ENCODE measurements around the gene IL1R2.

The IL1R2 gene

GRCh38 chr2:102033031-102033749, 41.4 kb downstream of the IL1R2 start:
- TF ChIP-seq, protein P1, sequence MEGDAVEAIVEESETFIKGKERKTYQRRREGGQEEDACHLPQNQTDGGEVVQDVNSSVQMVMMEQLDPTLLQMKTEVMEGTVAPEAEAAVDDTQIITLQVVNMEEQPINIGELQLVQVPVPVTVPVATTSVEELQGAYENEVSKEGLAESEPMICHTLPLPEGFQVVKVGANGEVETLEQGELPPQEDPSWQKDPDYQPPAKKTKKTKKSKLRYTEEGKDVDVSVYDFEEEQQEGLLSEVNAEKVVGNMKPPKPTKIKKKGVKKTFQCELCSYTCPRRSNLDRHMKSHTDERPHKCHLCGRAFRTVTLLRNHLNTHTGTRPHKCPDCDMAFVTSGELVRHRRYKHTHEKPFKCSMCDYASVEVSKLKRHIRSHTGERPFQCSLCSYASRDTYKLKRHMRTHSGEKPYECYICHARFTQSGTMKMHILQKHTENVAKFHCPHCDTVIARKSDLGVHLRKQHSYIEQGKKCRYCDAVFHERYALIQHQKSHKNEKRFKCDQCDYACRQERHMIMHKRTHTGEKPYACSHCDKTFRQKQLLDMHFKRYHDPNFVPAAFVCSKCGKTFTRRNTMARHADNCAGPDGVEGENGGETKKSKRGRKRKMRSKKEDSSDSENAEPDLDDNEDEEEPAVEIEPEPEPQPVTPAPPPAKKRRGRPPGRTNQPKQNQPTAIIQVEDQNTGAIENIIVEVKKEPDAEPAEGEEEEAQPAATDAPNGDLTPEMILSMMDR (IDR thresholded peaks at IDR 0.05; ENCODE audit: borderline replicate concordance, control extremely low read depth, extremely low read depth, insufficient read depth, missing control alignments), result no peak
- no peak for DNase-seq (ENCODE audit: low spot score)
- in situ Hi-C loops (cut with MboI; ENCODE audit: low sequenced_read_pairs, unreplicated experiment), result no loop called here

GRCh38 chr2:102033750-102034682, 42.3 kb downstream of the IL1R2 start:
- TF ChIP-seq, protein P1 (IDR thresholded peaks at IDR 0.05; ENCODE audit: borderline replicate concordance, control extremely low read depth, extremely low read depth, insufficient read depth, missing control alignments), result no peak
- DNase-seq (ENCODE audit: low spot score), result no peak
- in situ Hi-C loops (cut with MboI; ENCODE audit: low sequenced_read_pairs, unreplicated experiment), result no loop called here

DNA sequence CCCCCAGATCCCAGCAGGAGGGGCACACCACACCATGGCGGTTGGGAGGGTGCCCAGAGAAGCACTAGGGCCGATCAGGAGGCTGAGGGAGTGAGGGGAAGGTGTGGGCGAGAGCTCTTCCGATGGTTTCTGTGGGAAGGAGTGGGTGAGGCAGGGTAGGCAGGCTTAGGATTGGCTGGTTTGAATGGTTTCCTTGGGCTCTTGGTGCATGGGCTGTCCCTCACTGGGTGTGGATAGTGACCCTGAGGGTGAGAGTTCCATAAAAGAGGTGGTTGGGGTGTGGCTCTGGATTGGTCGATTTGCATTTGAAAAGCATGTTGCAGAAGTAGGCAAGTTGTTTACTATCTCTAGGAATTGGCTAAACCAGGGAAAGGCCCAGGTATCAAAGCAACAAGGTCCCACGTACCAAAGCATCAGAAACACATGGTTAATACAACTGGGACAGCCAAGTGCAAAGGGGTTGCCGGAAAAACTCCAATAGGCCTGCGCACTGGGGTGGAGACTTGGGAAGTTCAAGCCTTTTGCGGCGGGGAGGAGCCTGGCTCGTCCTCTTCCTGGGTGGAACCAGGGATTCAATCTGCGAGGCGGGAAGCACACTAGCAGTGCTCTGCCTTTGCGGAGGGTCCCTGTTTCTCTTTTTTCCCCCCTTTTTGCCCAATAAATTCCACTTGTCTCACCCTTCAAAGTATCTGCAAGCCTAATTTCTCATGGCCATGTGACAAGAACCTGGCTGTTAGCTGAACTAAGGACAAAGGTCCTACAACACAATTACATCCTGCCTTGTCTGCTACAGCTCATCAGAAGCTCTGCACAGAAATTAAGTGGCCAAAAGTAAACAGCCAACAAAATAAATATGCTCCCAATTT, 43.2 kb downstream of the IL1R2 start:
- TF ChIP-seq, protein P1 (IDR thresholded peaks at IDR 0.05; ENCODE audit: borderline replicate concordance, control extremely low read depth, extremely low read depth, insufficient read depth, missing control alignments), result no peak
- no peak for DNase-seq (ENCODE audit: low spot score)
- in situ Hi-C loops (cut with MboI; ENCODE audit: low sequenced_read_pairs, unreplicated experiment), result no loop called here

GRCh38 chr2:102037681-102038080, 45.9 kb downstream of the IL1R2 start:
- in situ Hi-C loops (cut with MboI; ENCODE audit: low sequenced_read_pairs, unreplicated experiment), result no loop called here
- TF ChIP-seq, protein P1 (IDR thresholded peaks at IDR 0.05; ENCODE audit: borderline replicate concordance, control extremely low read depth, extremely low read depth, insufficient read depth, missing control alignments), result no peak
- DNase-seq (ENCODE audit: low spot score), result no peak

DNA sequence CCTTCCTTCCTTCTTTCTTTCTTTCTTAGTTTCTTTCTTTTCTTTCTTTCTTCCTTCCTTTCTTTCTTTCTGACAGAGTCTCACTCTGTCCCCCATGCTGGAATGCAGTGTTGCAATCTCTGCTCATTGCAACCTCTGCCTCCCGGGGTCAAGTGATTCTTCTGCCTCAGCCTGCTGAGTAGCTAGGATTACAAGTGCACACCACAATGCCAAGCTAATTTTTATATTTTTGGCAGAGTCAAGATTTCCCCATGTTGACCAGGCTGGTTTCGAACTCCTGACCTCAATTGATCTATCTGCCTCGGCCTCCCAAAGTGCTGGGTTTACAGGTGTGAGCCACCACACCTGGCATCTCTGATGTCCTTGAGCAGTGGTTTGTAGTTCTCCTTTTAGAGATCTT, 48.5 kb downstream of the IL1R2 start:
- TF ChIP-seq, protein P1 (IDR thresholded peaks at IDR 0.05; ENCODE audit: borderline replicate concordance, control extremely low read depth, extremely low read depth, insufficient read depth, missing control alignments), result no peak
- in situ Hi-C loops (cut with MboI; ENCODE audit: low sequenced_read_pairs, unreplicated experiment), result no loop called here
- no peak for DNase-seq (ENCODE audit: low spot score)

DNA sequence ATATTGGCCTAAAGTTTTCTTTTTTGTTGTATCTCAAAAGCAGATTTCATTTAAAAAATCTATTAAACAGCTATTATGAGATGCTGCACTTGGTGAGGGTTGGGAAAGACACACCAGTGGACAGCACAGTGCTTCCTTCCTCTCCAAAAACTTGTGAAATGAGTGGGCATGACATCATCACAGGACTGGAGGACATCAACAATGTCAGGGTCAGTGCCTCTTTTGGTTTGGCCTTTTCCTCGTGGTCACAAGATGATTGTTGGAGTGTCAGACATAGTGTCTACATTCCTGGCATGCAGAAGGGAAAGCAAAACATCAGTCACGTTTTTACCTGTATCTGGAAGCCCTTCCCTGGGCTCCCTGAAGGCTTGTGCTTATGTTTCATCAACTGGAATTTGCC, 49.6 kb downstream of the IL1R2 start:
- DNase-seq (ENCODE audit: low spot score), result no peak
- TF ChIP-seq, protein P1 (IDR thresholded peaks at IDR 0.05; ENCODE audit: borderline replicate concordance, control extremely low read depth, extremely low read depth, insufficient read depth, missing control alignments), result no peak
- in situ Hi-C loops (cut with MboI; ENCODE audit: low sequenced_read_pairs, unreplicated experiment), result no loop called here

Measured in GM13976 (cell line).